ENCODE data around the gene DNMT3A.

GRCh38 chr2:25323042-25323514 is 18.6 kb downstream of the DNMT3A start:
- TF ChIP-seq CTCF (IDR thresholded peaks at IDR 0.05) (no peak), EP300 (IDR thresholded peaks at IDR 0.05) (no peak), POLR2A (IDR thresholded peaks at IDR 0.05) (no peak), POLR2AphosphoS5 (IDR thresholded peaks at IDR 0.05) (no peak)
